HCT116 (cell line): ENCODE measurements around the gene SDF2L1.

Experiments
- CTCF ChIP-seq, 3 experiments: fragments of 200-600 bp in 1 of 3; sonication (generic) in 1 of 3; IDR thresholded peaks in 2 of 3; conservative IDR thresholded peaks in 1 of 3; 2 replicates each; pipeline ENCODE4 v1.5.1; 2012 to 2017; ENCODE audit warnings: low read depth in 2 of 3, low read length in 2 of 3, antibody characterized with exemption in 1 of 3, borderline replicate concordance in 1 of 3, control low read depth in 1 of 3, mild to moderate bottlenecking in 1 of 3, mixed read lengths in 1 of 3, mixed run types in 1 of 3, moderate library complexity in 1 of 3; ENCODE audit not compliant: insufficient read depth in 1 of 3
- ELF1 ChIP-seq: IDR thresholded peaks from 2 replicates; pipeline ENCODE4 v1.6.1; 2012; ENCODE audit warnings: low read depth, borderline replicate concordance
- JUND ChIP-seq: IDR thresholded peaks from 2 replicates; pipeline ENCODE4 v1.6.1; 2012
- POLR2A ChIP-seq: IDR thresholded peaks from 2 replicates; pipeline ENCODE4 v1.7.0; 2011; ENCODE audit warnings: borderline replicate concordance; ENCODE audit not compliant: insufficient read depth, insufficient read length; ENCODE audit errors: extremely low read depth
- ZNF274 ChIP-seq: fragments of 200-500 bp; sonication (Bioruptor generic); IDR thresholded peaks from 2 replicates; pipeline ENCODE4 v1.6.1; 2014; ENCODE audit warnings: mild to moderate bottlenecking, low read depth, low read length, inconsistent platforms

- TF ChIP-seq CTCF (IDR thresholded peaks at IDR 0.05 in 2 of 3, conservative IDR thresholded peaks at IDR 0.05 in 1 of 3; ENCODE audit: borderline replicate concordance in 1 of 3, insufficient read depth in 1 of 3, low read depth in 2 of 3, low read length in 2 of 3) (no peak), ZNF274 (no peak), POLR2A (peak; percentile 60), JUND (no peak), ELF1 (no peak)
These were observed 9.7 kb upstream of the SDF2L1 start, which contains the start of gene CCDC116 for GRCh38 chr22:21632237-21632895.
